HT-29 (cell line): ENCODE results near the gene CELSR1. TPM values are rescaled to one million over a fixed set of nuclear protein-coding genes. Genes with fewer than 3 reads are reported as not detected.
"Not testable (repeated sequence)": the region's sequence is repeated elsewhere in the genome, so short reads cannot be mapped to it uniquely, and the experiment has no call there.

Source experiments
- DNase-seq: peaks from one replicate; pipeline ENCODE4 v3.0.0-alpha.2; 2015; ENCODE audit warnings: low spot score
- total RNA-seq: library from RNA; depleted of rRNA; stranded (reverse); fragments of >200 nt; shearing (Covaris generic); gene quantifications from 2 replicates; pipeline ENCODE4 v1.2.3, GENCODE V29; 2014

CELSR1 gene
- total RNA-seq, 1 experiment from 2014 or later = 6.8 TPM

DNA sequence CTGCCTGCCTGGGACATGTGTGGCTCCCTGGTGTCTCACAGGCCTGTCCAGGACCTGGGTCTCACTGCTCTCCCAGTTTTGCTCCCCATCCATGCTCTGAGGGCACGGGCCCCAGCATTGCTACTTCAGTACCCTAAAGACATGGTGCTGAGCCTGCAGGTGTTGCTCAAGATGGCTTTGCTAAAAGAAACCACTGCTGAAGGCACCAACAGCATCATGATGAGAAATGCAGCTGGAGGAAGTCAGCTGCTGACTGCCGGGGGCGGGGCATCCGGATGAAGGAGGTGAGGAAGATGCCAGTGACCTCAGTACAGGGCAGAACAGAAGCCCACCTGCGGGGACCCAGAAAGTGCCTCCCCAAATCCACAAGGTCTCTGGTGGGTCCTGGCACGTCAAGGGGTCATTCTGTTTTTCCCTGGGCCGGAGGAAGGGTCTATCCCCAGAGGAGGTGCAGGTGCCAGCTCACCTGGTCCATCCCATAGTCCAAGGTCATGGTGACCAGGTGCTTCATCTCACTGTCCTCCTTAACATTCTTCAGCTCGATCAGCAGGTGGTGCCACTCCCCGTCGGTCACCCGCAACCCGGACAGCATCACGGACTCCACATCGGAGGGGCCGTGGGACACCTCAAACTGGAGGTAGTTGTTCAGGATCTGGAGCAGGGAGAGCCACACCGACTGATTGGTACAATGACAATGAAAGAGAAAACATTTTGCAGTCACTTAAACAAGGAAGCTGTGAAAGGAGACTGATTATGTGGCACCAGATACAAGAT lies 138.0 kb downstream of the CELSR1 start:
- DNase-seq = no peak

DNA sequence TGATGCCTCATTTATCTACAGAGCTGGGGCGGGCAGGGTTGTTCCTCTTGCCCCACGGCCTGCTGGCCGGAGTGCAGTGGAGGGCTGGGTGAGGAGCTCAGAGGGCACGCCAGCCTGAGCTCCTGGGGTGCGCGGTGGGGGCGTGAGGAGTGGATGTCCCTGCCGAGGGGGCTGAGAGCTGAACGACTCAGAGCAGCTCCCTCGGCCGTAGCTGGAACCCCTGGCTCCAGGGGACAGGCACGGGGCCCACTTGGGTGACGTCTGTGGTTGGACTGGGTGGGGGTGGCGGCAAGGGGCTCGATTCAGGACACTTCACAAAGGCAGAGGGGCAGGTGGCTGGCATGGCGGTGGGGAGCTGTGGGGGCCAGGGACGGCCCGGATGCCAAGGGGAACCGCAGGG lies 139.5 kb downstream of the CELSR1 start:
- DNase-seq = no peak

DNA sequence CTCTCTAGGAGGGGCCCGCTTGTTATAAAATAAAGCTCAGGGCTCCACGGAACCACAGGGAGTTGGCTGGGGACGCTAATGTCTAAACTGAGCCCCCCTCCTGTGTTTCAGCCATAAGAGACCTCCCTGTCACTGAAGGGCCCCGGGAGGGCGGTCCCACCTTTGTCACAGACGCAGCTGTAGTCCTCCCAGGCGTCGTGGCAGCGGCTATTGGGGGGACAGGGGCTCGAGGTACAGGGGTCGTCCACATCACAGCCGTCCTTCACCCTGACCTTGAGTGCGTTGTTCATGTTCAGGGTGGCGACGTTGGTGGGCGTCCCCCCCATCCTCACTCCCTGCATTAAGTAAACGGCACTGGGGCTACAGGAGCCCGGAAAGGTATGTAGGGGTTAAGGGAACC lies 139.9 kb downstream of the CELSR1 start:
- no peak for DNase-seq

DNA sequence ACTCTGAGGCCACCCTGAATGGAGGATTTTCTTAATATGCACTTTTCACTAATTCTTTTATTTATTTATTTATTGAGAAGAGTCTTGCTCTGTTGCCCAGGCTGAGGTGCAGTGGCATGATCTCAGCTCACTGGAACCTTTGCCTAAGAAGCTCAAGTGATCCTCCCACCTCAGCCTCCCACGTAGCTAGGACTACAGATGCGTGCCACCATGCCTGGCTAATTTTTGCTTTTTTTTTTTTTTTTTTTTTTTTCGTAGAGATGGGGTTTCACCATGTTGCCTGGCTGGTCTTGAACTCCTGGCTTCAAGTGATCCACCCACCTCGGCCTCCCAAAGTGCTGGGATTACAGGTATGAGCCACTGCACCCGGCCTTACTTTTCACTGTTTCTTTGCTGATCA lies 140.4 kb downstream of the CELSR1 start:
- DNase-seq = not testable (repeated sequence)

DNA sequence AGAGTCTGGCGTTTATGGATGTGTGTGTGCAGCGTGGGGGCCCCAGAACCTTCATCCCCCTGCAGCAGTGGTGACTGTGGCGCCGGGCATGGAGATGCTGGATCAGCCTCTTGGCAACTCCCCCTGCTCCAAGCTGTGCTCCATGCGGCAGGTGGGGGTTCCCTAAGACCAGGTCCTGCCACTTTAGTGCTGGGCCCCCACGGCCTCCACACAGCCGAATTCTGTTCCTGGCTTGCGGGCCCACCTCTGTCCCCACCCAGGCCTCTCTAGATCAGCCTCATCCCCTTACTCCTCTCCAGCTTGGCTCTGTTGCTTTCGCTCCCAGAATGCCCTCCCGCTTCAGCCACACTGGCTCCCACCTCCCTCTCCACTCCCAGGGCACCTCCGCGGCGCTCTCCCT lies 142.3 kb downstream of the CELSR1 start:
- no peak for DNase-seq

DNA sequence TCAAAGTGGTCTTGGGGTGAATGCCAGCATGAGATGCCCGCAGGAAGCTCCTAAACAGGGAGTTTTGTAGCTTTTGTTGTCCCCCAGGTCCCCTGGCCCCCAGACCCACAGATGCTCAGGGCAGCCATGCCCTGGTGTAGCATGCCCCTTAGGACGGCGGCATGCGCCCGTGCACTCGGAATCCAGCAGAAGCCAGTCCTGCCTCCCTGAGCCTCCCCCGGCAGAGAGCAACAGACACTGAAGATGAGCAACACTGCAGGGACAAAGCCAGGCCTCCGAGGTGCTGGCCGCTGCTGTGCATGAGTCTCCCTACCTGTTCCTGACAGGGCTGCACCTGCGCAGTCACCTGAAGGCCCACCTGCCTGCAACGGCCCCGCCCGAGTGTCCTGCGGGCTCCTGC lies 142.8 kb downstream of the CELSR1 start:
- DNase-seq = no peak

DNA sequence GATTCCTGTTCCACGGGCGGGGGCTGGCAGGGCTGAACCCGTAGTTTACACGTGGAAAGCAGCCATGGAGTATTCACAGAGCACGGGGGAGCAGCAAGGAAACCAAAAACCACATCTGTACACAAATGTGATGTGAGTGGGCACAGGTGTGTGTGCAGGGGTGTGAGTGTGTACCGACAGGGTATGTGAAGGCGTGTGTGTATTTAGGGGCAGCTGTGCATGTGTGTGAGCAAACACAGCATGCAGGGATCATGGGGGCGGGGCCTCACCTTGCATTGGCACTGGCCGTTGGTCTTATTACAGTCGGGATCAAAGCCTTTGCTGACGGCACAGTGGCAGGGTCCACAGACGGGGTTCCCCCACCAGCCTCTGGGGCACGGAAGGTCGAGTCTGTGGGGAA lies 143.5 kb downstream of the CELSR1 start:
- no peak for DNase-seq

DNA sequence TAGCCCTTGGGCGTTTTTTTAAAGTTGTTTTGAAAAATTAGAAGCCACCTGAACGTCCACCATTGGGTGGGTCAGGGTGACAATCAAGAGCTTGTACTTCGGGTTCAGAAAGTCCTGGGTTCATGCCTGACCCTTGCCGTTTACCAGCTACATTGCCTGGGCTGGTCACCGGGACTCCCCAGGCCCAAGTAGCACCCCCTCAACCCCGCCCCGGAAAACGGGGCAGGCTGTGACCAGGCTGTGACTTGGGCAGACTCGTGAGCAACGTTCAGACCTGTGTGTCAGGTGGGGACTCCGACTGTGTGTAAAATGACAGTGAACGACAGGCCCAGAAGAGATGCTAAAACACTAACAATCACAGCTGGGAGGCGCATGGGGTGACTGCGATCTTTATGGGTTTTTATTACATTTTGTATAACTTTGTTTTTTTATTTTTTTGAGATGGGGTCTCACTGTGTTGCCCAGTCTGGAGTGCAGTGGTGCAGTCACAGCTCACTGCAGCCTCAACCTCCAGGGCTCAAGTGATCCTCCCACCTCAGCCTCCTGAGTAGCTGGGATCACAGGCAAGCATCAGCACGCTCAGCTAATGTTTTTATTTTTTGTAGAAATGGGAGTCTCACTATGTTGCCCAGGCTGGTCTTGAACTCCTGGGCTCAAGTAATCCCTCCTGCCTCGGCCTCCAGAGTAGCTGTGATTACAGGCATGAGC lies 145.1 kb downstream of the CELSR1 start:
- DNase-seq = no peak

DNA sequence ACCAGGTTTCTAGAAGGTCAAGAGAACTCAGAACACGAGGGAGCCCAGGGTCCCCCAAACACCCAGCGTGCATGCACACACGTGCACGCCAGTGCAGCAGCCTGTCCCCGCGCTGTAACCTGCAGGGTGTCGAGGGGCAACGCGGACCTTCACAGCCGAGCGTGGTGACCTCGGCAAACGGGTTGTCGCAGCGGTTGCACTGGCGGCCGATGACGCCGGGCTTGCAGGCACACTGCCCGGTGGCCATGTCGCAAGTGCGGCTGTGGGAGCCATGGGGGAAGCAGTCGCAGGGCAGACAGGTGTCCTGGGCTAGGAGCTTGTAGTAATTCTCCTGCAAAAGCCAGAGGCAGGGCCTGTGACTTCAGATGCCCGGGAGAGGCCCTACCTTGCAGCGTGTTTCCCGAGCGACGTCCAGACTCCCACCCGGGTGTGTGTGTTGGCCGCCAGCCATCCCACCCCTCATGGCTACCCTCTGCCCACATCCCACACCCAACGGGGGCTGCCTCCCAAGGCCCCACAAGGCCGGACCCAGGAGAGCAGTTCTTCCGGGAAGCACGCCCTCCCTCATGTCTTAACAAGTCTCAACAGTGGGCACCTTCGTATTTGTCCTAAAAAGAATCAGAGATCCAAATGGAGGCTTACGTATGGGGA lies 145.8 kb downstream of the CELSR1 start:
- no peak for DNase-seq

DNA sequence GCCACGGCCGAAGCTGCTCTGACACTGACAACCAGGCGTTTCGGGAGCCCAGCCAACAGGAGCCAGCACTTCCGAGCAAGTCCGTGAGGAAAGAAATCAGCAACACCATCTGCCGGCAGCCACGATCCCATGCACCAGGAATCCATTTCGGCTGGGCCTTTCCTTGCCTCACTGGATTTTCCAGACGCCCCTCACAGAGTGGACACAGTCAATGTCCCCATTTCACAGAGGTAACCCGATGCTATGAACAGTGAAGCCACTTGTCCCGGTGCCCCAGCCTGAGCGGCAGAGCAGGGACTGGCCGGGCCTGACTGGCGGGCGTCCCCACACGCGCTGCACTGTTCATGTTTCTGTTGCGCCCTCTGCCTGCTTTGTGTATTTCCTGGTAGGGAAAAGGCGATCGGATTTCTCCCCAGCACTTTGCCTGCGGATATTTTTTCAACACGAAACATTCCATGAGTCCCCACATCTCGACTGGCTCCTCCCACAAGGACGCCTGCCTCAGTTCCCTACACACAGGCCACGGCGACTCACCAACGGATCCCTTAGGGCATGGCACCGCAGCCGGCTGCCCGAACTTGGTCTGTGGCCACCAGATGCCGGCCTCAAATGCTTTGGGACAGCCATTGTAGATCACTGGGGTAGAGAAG lies 146.6 kb downstream of the CELSR1 start:
- peak; percentile 73 for DNase-seq

DNA sequence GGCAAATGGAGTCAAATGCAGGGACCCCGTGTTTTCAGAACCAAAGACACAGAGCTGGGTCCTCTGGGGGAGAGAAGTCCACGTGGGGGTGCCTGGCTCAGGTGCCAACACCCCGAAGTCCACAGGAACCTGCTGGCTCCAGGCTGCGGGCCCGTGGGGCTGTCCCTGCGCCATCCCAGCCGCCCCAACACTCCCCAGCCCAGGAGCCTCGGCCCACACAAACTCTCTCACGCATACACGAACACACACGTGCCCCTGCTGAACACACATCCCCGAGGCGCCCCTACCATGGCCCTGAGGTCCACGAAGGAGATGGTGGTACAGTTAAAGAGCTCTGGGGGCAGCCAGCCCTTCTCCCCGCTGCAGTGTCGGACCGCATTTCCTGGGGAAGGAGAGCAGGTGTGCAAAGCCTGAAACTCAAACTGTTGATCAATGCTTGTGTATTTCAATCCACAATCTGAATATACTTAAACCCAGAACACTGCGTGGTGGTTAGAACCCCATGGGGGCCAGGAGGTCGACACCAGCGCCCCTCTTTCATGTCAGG lies 147.2 kb downstream of the CELSR1 start:
- no peak for DNase-seq

DNA sequence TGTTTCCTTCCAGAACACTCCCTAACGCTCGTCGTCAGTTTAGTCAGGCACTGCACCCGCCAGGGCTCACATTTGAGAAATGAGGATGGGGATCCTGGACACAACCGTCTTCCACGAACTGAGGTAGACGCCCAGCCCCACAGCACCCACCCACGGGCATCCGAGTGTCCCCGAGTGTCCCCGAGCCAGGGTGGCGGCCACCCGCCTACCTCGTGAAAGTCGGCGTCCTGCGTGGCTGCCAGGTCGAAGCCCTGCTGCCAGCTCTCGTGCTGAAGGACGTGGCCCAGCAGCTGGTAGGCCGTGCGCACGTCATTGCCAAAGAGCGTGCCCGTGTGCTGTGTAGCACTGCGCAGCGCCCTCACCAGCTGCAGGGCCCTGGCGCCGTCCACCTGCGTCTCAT lies 148.3 kb downstream of the CELSR1 start:
- DNase-seq = no peak

DNA sequence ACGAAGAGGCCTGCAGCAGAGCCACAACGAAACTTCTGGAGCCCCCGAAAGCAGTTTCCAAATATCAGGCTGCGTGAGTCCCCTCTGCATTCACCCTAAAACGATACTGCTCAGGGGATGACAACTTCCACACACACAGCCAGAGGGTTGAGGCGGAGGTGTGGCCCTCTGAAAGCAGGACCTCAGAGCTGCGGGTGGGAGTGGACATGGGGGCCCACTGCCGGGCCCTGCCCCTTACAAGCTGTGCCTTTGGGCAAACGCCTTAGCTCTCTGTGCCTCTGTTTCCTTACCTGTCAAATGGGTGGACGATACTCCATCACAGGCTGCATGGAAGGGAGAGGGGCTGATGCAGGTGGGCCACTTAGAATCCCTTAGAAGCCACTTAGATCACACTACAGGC lies 148.8 kb downstream of the CELSR1 start:
- DNase-seq = no peak

DNA sequence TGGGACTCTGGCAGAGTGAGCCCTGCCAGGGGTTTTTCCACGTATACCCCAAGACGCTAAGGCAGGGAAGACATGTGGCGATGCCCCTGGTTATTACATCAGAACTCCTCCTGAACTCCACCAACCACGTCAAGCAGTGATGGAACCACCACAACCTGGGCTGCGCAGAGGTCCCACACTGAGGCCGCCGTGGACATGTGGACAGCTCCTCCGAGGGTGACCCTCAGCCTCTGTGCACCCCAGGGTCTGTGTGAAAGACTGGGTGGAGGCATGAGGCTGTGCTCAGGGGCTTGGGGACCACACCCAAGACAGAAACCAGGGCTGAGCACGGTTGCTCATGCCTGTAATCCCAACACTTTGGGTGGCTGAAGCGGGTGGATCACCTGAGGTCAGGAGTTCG lies 149.7 kb downstream of the CELSR1 start:
- no peak for DNase-seq

DNA sequence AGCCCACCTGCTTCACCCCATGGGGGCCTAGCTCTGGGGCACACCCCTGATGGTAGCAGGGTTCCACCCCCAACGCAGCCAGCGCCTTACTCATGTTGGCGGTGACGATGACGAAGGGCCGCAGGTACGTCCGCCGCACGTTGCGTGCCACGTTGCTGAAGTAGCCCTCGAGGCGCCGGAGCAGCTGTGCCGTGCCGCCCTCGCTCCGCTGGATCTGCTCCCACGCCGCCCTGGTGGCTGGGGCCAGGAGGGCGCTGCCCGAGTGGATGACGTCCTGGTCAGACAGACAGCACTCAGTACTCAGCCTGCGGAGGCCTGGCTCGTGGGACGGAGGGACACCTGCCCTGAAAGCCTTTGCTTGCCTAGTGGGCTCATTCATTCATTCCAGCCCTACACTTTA lies 151.1 kb downstream of the CELSR1 start:
- no peak for DNase-seq

DNA sequence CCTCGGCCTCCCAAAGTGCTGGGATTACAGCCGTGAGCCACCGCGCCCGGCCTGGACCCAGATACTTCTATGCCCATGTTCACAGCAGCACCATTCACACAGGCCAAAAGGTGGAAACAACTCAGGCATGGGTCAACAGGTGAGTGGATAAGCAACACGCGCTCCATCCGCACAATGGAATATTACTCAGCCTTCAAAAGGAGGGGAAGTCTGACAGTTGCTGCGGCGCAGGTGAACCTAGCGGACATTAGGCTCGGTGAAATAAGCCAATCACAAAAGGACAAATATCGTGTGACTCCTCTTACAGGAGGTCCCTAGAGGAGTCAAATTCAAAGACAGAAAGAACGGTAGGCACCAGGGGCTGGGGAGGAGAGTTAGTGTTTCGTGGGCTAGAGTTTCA lies 154.9 kb downstream of the CELSR1 start:
- DNase-seq = no peak

DNA sequence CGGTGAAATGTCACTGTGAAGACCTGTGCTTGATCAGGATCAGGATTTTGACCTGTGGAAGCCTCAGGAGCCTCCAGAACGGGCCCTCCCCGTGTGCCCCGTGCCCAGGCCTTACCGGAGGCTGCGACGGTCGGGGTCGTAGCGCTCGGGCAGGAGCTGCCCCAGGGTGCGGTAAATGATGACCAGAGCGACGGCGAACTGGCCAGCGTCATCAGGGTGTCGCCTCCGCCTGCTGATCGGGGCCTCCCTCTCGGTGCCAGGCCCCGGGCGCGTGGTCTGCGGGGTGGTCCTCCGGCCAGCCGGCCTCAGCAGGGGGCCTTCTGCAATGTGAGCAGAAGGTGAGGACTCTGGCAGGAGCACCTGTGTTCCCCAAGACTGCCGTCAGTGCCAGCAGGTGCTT lies 155.7 kb downstream of the CELSR1 start:
- no peak for DNase-seq

DNA sequence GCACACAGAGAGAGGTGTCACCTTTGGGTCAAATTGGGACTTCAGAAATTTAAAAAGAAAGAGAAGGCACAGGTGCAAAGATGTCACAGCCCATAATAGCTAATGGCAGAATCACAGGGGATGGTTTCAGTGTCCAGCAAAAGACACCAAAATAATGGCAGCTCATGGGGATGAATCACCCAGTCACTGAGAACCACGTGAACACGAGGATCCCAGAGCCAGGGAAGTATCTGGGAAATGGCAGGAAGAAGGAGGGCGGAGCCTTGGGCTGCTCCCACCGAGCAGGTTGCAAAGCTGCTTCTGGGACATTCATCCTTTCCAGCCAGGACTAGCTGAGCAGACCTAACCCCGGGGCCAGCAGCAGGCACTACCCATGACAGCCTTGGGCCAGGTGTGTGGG lies 156.3 kb downstream of the CELSR1 start:
- DNase-seq = peak; percentile 54

DNA sequence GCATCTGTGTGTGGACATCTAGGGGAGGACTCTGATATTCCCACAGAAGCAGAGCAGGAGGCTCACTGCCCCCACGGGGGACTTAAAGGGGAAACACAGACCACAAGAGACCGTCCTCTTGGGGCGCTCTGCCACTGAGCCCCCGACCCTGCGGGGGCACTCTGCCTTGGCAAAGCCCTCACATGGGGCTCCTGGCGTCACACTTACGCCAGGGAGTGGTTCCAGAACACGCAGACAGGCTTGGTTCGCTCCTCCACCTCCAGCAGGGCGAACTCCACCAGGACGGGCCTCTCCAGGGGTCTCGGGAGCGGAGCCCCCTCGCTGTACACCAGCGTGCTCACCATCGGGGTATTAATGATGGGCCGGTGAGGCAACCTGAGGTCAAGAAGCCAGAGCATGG lies 156.8 kb downstream of the CELSR1 start:
- DNase-seq = no peak

DNA sequence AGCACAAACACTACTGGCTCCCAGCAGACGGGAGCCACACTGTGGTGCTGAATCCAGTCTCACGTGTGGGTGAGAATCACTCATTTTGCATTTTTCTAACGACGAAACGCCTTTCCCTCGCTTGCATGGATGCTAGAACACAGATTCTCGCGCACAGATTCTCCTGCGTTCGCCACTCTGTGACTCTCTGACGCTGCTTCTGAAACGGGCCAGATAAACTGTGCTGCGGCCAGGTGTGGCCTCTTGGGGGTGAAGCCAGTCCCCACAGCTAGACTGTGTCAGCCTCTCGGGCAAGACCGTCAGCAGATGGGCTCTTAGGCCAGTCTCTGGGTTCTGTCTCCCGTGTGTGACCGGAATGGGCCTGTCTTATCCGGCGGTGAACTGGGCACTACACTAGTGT lies 157.4 kb downstream of the CELSR1 start:
- no peak for DNase-seq

DNA sequence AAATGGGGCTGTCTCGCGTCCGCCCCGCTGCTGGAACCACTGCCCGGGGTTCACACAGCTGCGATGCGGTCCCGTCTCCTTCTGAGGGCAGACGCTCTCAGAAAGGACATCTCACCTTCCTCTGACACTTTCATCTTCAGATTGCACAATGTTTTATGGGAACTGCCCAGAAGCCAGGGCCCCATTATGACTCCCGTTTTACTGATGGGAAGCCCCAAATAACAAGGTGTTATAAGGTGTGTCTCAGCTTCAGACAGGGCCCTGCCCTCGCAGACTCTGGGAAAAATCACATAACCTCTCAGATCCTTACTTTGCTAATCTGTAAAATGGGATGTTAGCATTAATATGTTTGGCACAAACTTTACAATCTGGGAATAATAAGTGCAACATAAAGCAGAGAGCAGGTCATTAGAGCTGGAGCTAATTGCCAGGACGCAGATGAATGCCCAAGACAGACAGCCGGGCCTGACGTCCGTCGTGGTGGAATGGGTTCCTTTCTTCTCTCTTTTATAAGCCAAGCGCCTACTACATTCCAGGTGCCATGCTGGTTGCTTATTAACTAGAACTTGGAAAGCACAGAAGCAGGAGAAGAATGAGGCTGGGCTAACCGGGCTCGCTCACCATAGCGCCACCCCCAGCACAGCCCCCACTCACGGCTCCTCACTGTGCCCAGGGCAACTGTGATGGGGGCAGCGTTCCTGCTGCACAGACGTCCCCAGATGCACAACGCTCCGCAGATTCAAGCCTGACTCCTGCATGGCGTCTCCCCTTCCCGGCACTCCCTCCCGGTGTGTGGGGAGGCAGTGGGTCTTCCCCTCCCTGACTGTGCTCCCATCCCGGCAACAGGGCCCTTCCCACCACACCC lies 158.1 kb downstream of the CELSR1 start:
- peak; percentile 72 for DNase-seq
